GM12873 (cell line): ENCODE data around the gene ACOX3.

Experiments
- TF ChIP-seq, protein P1 (sequence below): IDR thresholded peaks from 2 replicates; pipeline ENCODE4 v1.5.1; 2012; ENCODE audit warnings: low read depth, mild to moderate bottlenecking, moderate library complexity, low read length, control low read depth; ENCODE audit not compliant: insufficient read depth; ENCODE audit errors: missing control alignments

Gene ACOX3

DNA sequence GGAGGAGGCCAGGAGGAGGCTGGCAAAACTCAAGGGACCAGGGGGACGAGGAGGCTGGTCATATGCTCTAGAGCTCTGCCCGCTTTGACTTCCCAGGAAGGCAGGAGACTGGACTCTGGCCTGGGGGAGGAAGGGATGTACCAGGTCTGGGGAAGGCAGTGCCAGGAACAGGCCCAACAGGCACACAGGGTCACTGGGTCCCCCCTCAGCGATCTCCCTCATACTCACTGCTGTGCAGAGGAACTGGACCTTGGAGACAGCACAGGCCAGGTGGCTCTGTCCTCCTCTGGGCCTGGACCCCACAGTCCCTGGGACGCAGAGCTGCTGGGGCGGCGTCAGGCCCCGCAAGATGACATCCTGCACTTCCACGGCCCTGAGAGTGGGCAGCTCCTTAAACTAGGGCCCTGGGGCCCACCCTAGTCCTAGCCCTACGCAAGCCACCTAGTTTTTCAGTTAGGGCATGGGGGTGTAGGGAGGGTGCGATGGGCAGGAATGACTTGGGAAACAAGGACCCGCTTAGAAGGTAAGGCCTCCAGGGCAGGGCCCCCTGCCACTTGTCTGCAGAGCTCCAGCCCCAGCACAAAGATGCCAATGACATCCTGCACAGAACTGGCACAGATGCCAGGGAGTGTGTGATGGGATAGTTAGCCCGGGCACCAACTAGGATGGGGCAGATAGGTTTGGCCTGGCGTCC, 111.5 kb downstream of the ACOX3 start:
- TF ChIP-seq, protein P1, sequence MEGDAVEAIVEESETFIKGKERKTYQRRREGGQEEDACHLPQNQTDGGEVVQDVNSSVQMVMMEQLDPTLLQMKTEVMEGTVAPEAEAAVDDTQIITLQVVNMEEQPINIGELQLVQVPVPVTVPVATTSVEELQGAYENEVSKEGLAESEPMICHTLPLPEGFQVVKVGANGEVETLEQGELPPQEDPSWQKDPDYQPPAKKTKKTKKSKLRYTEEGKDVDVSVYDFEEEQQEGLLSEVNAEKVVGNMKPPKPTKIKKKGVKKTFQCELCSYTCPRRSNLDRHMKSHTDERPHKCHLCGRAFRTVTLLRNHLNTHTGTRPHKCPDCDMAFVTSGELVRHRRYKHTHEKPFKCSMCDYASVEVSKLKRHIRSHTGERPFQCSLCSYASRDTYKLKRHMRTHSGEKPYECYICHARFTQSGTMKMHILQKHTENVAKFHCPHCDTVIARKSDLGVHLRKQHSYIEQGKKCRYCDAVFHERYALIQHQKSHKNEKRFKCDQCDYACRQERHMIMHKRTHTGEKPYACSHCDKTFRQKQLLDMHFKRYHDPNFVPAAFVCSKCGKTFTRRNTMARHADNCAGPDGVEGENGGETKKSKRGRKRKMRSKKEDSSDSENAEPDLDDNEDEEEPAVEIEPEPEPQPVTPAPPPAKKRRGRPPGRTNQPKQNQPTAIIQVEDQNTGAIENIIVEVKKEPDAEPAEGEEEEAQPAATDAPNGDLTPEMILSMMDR = no peak

DNA sequence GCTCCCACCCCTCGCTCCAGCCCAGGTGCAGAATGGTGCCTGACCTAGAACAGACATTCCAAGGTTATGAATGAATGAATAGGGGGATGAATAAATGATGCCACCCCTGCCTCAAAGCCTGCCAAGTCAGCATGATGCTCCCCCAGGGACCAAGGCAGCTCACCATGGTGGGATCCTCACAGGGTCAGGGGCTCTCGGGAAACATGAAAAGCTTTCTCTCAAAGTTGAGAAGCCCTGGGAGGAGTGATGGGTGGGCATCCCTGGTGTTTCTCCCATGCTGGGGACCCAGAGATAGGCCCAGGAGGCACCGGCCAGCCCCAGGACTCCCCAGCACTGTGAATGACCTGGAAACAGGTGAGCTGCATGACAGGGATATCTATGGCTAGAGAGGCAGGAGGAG, 112.1 kb downstream of the ACOX3 start:
- TF ChIP-seq, protein P1 = no peak

DNA sequence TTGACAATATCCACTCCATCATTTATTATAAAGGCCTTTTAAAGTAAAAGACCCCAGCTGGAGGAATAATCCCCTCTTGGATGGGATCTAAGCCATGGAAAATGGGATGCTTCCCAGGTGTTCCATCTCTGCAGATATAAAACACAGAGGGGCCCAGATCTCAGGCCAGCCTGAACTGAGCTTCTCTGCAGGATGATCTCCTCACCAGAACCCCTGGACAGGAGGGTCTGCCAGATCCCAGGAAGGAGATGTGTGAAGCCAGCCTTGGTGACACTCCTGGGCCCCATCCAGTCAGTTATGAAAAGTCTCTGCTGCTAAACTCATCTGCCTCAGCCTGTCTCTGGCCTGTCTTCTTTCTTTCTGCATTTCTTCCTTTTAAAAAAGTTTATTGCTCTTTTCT, 114.3 kb downstream of the ACOX3 start:
- TF ChIP-seq, protein P1 = no peak

DNA sequence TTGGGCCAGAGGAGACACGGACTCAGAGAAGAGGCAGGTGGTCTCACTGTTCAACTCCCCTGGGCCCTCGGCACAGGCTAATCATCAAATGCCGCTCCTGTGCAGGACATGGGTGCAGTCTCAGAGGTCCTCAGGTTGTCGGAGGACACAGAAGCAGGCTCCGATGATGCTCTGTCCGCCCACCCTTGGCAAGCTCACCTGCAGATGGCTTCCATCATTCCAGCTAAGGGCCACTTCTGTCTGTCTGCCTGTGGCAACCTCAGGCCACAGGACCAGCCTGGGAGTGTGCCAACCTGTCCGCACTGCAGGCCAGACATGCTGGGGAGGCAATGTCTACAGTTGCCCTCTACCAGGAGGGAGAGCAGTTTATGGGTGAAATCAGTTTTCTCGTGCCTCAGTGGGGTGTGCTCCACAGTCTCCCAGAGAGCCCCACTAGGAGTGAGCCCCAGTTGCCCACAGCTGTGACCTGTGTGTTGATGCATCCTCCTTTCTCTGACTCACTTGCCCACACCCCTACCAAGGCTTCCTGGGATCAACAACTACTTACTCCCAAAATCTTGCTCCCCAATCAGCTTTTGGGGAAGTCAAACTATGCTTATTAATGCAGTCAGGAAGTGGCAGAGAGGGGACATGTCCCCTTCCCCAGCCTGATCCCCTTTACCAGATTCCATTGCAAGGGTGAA, 115.1 kb downstream of the ACOX3 start:
- TF ChIP-seq, protein P1 = no peak

DNA sequence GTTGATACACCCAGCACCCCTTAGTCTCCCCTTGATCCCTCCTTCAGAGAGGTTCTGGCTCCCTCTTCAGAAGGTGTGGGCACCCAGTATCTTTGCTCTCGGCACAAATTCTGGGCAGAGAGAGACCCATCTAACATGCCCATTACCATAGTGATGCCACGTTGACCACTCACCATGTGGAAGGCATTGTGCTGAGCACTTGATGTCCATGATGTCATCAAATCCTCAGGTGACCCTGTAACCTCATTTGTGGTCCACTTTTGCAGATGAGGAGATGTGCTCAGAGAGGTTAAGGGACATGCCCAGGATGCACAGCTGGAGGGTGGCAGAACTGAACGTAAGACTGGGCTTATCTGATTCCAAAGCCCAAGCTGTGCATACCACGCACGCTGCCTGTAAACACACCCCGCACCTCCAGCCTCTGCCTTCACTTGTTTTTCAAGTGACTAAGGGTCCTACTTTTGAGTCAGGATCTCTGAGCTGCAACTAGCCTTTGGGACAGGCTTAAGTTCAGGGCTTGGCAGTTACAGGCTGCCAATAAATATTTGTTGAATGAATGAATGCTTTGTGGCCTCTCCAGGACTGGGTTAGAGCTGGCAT, 115.8 kb downstream of the ACOX3 start:
- TF ChIP-seq, protein P1 = no peak

DNA sequence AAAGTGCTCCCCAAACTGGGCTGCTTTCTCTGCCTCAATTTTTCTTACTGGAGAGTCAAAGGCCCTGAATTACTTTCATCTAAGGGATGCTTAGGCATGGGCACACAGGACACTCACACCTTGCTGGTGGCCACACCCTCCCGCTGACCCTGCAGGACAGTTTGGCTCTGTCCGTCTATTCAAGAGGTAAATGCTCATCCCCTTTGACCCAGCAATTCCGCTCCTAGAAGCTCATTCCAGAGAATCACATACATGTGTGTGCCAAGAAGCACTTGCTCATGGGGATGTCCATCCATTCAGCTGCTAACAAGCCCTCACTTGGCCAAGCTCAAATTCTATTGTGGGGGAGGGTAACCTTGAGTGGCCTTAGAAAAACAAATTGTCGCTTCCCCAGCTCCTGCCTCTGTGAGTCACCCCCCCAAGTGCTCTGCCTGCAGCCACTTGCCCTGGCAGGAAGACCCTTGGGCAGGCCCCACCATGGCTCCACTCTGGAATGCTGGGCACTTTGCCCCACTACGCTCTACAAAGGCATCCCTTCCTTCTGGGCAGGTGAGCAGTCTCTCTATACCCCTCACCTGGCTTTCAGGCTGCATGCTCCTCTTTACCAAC, 116.5 kb downstream of the ACOX3 start:
- TF ChIP-seq, protein P1 = no peak
